Measurements from ENCODE around the gene CADM1.

CADM1 gene

GRCh38 chr11:115316696-115317095 lies 187.5 kb downstream of the CADM1 start:
- Histone ChIP-seq H3K36me3 (replicated peaks; ENCODE audit: insufficient read depth, low read length) (no peaks in the 10 kb centered on the region), H3K4me1 (ENCODE audit: low read length) (no peaks in the 10 kb centered on the region), H3K27me3 (replicated peaks; ENCODE audit: insufficient read depth, low read length) (no peaks in the 10 kb centered on the region), H2AFZ (ENCODE audit: low read length) (no peak overlapping the region), H4K20me1 (ENCODE audit: insufficient read depth, low read length) (no peaks in the 10 kb centered on the region), H3K9ac (ENCODE audit: low read length) (no peak overlapping the region), H3K4me3 (ENCODE audit: low read length) (no peak overlapping the region), H3K79me2 (ENCODE audit: low read length) (peaks cover 49% of the 10 kb centered on the region), H3K4me2 (ENCODE audit: low read depth, low read length) (no peak overlapping the region), H3K9me3 (replicated peaks; ENCODE audit: insufficient read depth, low read length) (no peaks in the 10 kb centered on the region), H3F3A (ENCODE audit: insufficient read depth, low read length) (no peaks in the 10 kb centered on the region), H3K9me2 (replicated peaks; ENCODE audit: insufficient read depth, low read length) (no peaks in the 10 kb centered on the region), H3K27ac (ENCODE audit: low read length) (no peak overlapping the region)
- DNase-seq: no peak
- TF ChIP-seq EZH2phosphoT487 (IDR thresholded peaks at IDR 0.05; ENCODE audit: low read length): no peak
- no peak for TF ChIP-seq EZH2 (optimal IDR thresholded peaks at IDR 0.05; ENCODE audit: low read depth, low read length)
- TF ChIP-seq CTCF (IDR thresholded peaks at IDR 0.05; ENCODE audit: low read length): no peak

- Histone ChIP-seq H3F3A (ENCODE audit: insufficient read depth, low read length) (no peaks in the 10 kb centered on the region), H3K4me2 (ENCODE audit: low read depth, low read length) (no peak overlapping the region), H3K9me2 (replicated peaks; ENCODE audit: insufficient read depth, low read length) (no peaks in the 10 kb centered on the region), H3K4me3 (ENCODE audit: low read length) (no peak overlapping the region), H4K20me1 (ENCODE audit: insufficient read depth, low read length) (no peaks in the 10 kb centered on the region), H3K9me3 (replicated peaks; ENCODE audit: insufficient read depth, low read length) (no peaks in the 10 kb centered on the region), H3K27ac (ENCODE audit: low read length) (no peak overlapping the region), H3K36me3 (replicated peaks; ENCODE audit: insufficient read depth, low read length) (no peaks in the 10 kb centered on the region), H3K27me3 (replicated peaks; ENCODE audit: insufficient read depth, low read length) (no peaks in the 10 kb centered on the region), H2AFZ (ENCODE audit: low read length) (no peak overlapping the region), H3K79me2 (ENCODE audit: low read length) (peaks cover 66% of the 10 kb centered on the region), H3K9ac (ENCODE audit: low read length) (no peak overlapping the region), H3K4me1 (ENCODE audit: low read length) (no peaks in the 10 kb centered on the region)
- no peak for DNase-seq
- TF ChIP-seq EZH2phosphoT487 (IDR thresholded peaks at IDR 0.05; ENCODE audit: low read length) (no peak), EZH2 (optimal IDR thresholded peaks at IDR 0.05; ENCODE audit: low read depth, low read length) (no peak), CTCF (IDR thresholded peaks at IDR 0.05; ENCODE audit: low read length) (no peak)
These were observed 189.8 kb downstream of the CADM1 start for GRCh38 chr11:115314330-115314920.

- Histone ChIP-seq H3K9me3 (replicated peaks; ENCODE audit: insufficient read depth, low read length) (no peaks in the 10 kb centered on the region), H3K9ac (ENCODE audit: low read length) (no peak overlapping the region), H2AFZ (ENCODE audit: low read length) (no peak overlapping the region), H3K4me1 (ENCODE audit: low read length) (no peaks in the 10 kb centered on the region), H3K4me2 (ENCODE audit: low read depth, low read length) (no peak overlapping the region), H3K4me3 (ENCODE audit: low read length) (no peak overlapping the region), H3K79me2 (ENCODE audit: low read length) (peaks cover 69% of the 10 kb centered on the region), H3K27ac (ENCODE audit: low read length) (no peak overlapping the region), H4K20me1 (ENCODE audit: insufficient read depth, low read length) (no peaks in the 10 kb centered on the region), H3K9me2 (replicated peaks; ENCODE audit: insufficient read depth, low read length) (no peaks in the 10 kb centered on the region), H3K27me3 (replicated peaks; ENCODE audit: insufficient read depth, low read length) (no peaks in the 10 kb centered on the region), H3K36me3 (replicated peaks; ENCODE audit: insufficient read depth, low read length) (no peaks in the 10 kb centered on the region), H3F3A (ENCODE audit: insufficient read depth, low read length) (no peaks in the 10 kb centered on the region)
- no peak for DNase-seq
- TF ChIP-seq EZH2 (optimal IDR thresholded peaks at IDR 0.05; ENCODE audit: low read depth, low read length) (no peak), EZH2phosphoT487 (IDR thresholded peaks at IDR 0.05; ENCODE audit: low read length) (no peak), CTCF (IDR thresholded peaks at IDR 0.05; ENCODE audit: low read length) (no peak)
These were observed 190.9 kb downstream of the CADM1 start for GRCh38 chr11:115313224-115313838.
